GM19099 (cell line): Measurements from ENCODE around the gene SHKBP1.

Experiments used
- POLR2A ChIP-seq: IDR thresholded peaks from 3 replicates; pipeline ENCODE4 v1.6.1; 2011; ENCODE audit warnings: low read depth; ENCODE audit not compliant: insufficient read length; ENCODE audit errors: extremely low read depth

The SHKBP1 gene

DNA sequence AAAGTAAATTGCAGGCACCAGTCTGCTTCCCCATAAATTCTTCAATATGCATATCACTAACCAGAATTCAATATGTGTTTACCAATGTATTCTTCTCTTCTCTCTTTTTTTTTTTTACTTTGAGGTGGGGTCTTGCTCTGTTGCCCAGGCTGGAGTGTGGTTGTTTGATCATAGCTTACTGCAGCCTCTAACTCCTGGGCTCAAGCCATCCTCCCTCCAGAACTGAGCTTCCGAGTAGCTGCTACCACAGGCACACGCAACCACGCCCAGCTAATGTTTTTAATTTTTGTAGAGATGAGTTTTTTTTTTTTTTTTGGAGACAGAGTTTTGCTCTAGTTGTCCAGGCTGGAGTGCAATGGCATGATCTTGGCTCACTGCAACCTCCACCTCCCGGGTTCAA is 41.3 kb downstream of the SHKBP1 start:
- TF ChIP-seq POLR2A = no peak

DNA sequence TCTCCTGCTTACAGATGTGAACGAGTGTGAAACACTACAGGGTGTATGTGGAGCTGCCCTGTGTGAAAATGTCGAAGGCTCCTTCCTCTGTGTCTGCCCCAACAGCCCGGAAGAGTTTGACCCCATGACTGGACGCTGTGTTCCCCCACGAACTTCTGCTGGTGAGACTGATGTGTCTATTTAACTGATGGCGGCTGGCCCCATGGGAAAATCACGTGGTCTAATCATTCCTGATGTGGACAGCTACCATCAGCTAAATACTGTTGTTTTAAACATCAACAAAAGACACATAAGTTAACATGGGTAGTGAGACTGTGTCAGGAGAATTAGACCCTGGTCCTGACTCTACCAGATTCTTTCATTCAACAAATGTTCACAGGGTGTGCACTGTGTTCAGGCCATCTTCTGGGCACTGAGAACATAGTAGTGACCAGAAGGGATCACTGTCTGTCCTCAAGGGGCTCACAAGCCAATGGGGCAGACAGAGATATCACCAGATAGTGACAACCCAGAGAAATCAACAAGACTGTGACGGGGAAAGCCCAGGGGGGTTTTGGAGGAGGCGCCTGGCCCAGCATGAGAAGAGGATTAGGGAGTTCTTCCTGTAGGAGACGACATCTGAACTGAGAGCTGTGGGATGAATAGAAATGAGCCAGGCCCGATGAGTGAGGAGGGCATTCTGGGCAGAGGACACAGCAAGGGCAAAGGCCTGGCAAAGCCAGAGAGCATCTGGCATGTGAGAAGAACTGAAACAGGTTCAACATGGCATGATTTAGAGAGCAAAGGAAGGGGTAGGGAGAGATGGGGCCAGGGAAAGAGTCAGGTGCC is 42.9 kb downstream of the SHKBP1 start:
- no peak for TF ChIP-seq POLR2A

DNA sequence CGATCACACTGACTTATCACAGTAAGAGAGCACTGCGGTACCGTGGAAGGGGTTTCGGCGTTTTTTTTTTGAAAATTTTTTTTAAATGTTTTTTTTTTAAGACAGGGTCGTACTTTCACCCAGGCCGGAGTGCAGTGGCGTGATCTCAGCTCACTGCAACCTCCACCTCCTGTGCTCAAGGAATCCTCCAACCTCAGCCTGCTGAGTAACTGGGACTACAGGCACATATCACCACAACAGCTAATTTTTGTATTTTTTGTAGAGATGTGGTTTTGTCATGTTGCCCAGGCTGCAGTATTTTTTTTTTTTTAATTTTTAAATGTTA is 43.5 kb downstream of the SHKBP1 start:
- TF ChIP-seq POLR2A = no peak

DNA sequence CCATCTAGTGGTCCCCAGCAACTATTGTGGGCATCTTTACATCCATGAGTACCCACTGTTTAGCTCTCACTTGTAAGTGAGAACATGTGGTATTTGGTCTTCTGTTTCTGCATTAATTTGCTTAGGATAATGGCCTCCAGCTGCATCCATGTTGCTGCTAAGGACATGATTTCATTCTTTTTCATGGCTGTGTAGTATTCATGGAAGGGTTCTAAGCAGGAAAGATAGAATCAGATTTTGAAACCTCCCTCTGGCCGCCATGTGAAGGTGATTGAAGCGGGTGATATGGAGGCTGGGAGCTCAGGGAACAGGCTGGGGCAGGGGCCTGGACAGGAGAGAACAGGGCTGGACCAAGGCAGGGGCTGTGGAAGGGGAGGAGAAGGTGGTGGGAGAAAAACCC is 44.6 kb downstream of the SHKBP1 start:
- TF ChIP-seq POLR2A = no peak

DNA sequence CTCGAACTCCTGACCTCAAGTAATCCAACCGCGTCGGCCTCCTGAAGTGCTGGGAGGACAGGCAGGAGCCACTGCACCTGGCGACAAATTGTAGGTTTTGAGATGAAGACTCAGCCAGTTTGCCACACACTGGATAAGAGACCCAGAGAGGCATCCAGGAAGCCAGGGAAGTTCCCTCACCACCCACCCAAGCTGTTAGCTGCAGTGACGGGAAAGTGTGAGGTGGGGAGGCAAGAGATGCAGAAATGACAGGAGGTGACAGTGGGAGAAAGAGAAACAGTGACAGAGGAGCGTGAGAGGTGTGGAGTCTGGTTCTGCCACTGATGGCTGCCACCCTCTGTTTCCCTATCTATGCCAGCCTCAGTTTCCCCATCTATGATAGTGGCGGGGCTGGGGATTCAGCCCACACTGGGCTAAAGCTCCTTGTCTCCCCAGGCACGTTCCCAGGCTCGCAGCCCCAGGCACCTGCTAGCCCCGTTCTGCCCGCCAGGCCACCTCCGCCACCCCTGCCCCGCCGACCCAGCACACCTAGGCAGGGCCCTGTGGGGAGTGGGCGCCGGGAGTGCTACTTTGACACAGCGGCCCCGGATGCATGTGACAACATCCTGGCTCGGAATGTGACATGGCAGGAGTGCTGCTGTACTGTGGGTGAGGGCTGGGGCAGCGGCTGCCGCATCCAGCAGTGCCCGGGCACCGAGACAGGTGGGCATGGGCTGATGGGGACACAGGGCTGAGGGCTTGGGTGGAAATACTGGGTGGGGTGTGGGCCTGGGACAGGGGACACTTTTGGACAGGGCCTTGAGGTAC is 45.5 kb downstream of the SHKBP1 start:
- TF ChIP-seq POLR2A = no peak

DNA sequence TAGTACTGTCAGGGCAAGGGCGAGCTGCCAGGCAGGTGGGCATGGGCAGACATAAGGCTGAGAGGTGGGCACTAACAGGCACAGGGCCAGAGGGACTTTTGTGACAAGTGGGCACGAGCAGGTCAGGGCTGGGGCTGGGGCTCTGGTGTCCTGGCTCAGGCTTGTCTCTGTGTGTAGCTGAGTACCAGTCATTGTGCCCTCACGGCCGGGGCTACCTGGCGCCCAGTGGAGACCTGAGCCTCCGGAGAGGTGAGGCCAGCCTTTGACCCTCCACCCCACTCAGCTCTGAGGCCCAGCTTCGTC is 46.1 kb downstream of the SHKBP1 start:
- TF ChIP-seq POLR2A = no peak

DNA sequence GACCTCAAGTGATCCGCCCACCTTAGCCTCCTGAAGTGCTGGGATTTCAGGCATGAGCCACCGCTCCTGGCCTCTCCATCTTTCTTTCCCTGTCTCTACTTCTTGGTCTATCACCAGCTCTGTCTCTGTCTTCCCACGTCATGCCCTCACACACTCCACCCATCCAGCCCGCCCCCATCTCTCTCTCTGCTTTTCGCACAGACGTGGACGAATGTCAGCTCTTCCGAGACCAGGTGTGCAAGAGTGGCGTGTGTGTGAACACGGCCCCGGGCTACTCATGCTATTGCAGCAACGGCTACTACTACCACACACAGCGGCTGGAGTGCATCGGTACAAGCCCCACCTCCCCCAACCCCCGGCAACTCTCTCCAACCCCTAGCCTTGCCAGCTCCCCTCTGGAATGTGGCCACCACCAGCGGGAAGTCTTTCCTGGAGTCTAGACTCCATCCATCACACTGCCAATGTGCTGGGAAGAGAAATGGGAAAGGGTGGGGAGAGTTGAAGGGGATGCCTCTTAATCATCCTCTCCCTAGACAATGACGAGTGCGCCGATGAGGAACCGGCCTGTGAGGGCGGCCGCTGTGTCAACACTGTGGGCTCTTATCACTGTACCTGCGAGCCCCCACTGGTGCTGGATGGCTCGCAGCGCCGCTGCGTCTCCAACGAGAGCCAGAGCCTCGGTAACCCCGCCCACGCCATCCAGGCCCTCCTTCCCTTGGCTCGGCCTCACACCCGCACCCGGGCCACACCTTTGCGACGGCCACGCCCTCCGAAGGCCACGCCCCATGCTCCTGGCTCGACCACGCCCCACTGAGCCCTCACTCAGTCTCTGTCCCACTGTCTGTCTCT is 47.0 kb downstream of the SHKBP1 start:
- TF ChIP-seq POLR2A = no peak

DNA sequence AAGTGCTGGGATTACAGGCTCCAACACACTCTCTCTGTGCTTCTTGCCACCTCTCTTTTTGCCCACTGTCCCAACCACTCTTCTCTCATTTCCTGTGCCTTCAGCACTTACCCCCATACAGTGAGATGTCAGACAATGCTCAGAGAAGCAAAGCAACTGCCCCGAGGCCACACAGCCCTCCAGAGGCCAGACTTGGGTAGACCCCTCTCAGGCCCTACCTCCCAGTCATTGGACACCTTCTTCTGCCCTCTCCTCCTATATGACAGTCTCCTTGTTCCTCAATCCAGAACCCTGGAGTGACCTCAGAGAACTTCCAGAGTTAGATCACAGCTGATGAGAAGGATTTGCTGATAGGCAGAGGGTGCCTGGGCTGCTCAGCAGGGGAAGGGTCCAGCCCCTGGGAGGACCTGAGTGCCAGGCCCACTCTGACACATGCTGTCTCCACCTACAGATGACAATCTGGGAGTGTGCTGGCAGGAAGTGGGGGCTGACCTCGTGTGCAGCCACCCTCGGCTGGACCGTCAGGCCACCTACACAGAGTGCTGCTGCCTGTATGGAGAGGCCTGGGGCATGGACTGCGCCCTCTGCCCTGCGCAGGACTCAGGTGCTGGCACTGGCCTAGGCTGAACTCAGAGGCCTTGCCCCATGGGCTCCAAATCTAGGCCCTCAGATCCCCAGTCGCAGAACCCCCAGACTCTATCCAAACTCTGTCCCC is 48.9 kb downstream of the SHKBP1 start:
- TF ChIP-seq POLR2A = no peak

DNA sequence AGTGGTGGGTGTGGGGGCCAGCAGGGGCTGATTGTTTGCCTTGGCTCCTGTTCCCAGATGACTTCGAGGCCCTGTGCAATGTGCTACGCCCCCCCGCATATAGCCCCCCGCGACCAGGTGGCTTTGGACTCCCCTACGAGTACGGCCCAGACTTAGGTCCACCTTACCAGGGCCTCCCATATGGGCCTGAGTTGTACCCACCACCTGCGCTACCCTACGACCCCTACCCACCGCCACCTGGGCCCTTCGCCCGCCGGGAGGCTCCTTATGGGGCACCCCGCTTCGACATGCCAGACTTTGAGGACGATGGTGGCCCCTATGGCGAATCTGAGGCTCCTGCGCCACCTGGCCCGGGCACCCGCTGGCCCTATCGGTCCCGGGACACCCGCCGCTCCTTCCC is 50.2 kb downstream of the SHKBP1 start:
- no peak for TF ChIP-seq POLR2A

DNA sequence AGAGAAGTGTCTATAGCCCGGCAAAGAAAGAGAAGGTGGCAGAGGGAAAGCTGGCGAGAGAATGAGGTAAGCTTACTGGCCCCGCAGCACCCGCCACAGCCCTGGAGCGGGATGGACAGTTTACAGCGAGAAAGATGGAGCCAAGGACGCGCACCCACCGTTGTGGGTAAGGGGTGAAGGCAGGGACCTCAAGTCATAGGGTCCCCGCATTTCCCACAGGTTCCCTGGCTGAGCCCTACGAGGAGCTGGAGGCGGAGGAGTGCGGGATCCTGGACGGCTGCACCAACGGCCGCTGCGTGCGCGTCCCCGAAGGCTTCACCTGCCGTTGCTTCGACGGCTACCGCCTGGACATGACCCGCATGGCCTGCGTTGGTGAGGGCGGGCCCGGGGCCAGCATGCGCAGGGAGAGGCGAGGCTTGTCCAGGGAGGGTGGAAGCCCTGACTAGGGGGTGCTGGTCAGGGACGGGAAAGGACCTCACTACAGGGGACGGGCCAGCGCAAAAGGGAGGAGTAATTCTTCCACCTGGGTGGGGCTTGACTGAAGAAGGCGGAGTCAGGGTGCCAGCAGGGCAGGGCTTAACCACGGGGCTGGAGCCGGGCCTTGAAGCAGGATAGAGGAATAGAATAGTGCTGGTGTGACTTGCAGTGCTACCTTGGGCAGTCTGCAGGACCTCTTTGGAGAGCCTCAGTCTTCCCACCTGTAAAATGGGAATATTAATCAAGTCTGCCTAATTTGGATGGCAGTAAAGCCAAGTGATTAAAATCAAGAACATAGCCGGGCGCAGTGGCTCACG is 51.0 kb downstream of the SHKBP1 start:
- TF ChIP-seq POLR2A = no peak

DNA sequence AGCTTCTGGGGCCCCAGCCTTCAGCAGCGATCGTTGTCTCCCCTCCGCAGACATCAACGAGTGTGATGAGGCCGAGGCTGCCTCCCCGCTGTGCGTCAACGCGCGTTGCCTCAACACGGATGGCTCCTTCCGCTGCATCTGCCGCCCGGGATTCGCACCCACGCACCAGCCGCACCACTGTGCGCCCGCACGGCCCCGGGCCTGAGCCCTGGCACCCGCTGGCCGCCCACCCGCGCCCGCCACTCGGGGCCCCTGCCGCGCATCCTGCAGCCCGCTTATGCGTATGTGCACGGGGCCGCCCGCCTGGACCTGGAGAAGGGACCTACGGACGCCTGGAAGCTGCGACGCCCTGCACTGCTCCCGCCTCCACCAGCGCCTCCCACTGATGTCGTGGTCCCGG is 52.7 kb downstream of the SHKBP1 start:
- TF ChIP-seq POLR2A = no peak

DNA sequence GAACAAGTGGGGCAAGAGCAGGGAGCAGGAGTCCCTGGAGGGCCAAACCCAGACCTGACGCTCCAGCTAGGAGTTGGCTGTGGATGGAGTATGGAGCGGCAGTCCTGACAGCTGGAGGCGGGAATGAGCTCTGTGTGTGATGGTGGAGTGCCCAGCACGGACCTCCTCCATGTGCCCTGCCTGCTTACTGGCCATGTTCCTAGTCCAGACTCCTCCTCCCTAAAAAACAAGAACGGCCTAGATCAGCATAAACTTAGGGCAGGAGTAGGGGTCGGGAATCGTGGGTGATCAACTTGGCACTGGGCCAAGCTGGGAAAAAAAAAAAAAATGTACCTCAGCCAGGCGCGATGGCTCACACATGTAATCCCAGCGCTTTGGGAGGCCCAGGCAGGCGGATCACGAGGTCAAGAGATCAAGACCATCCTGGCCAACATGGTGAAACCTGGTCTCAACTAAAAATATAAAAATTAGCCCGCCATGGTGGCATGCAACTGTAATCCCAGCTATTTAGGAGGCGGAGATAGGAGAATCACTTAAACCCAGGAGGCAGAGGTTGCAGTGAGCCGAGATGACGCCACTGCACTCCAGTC is 54.0 kb downstream of the SHKBP1 start:
- no peak for TF ChIP-seq POLR2A

DNA sequence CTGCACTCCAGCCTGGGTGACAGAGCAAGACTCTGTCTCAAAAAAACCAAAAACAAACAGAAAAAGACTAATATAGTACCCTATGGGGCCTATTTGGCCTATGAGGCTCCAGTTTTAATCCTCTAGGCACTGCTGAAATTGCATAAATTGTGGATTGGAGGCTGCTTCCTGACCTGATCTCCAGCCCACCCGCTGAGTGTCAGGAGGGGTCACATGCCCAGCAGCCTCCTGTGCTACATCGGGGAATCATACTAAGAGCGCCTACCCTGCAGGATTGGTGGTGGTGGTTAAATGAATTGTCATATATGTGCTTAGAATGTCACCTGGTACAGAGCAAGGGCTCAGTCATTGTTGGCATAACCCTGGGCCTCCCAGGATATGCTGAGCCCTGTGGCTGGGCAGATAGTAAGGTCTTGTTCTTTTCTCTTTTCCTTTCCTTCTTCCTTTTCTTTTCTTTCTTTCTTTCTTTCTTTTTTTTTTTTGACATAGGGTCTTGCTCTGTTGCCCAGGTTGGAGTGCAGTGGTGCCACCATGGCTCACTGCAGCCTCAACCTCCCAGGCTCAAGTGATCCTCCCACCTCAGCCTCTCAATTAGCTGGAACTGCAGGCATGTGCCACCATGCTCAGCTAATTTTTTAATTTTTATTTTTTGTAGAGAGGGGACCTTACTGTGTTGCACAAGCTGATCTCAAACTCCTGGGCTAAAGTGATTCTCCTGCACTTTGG is 55.8 kb downstream of the SHKBP1 start:
- TF ChIP-seq POLR2A = no peak
